Measurements from ENCODE around the gene LSAMP. TPM values are rescaled to one million over a fixed set of nuclear protein-coding genes. Genes with fewer than 3 reads are reported as not detected.

LSAMP gene
- total RNA-seq, 1 experiment from 2014 or later = 0.90 TPM

DNA sequence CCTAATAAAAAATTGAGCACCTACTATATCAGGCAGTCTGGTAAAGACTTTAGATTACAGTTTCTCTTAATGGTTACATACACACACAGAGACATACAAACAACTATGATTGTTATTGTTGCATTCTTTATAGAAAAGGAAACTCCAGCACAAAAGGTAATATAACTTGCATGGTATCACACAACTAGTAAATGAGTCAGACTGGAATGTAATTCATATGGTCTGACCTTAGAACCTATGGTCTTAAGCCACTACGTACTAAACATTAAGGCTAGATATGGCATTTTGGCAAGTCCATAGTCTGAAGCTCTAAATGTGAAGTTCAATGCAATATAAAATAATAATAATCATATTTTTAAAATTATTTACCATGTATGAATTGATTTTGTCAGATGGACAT lies 380.6 kb downstream of the LSAMP start:
- H2BK12ac ChIP-seq (ENCODE audit: insufficient read length, low read depth, low read length) = no peak overlapping the region
- no peaks in the 10 kb centered on the region for H4K20me1 ChIP-seq (ENCODE audit: control insufficient read depth, insufficient read depth, insufficient read length)
- H3K23ac ChIP-seq (ENCODE audit: insufficient read length, low read depth, low read length) = no peak overlapping the region
- no peaks in the 10 kb centered on the region for H3K79me1 ChIP-seq (ENCODE audit: insufficient read depth, low read depth, low read length, poor library complexity, severe bottlenecking)
- no peak overlapping the region for H2AK5ac ChIP-seq (ENCODE audit: insufficient read length, low read length)
- H3T11ph ChIP-seq (ENCODE audit: low read length) = no peak overlapping the region
- H3K4me1 ChIP-seq (ENCODE audit: insufficient read depth, low read length) = no peaks in the 10 kb centered on the region; the same call in 1 of the 2 replicates
- no peaks in the 10 kb centered on the region for H3K79me2 ChIP-seq (ENCODE audit: insufficient read depth, low read length)
- no peak overlapping the region for H3K9ac ChIP-seq (ENCODE audit: extremely low read depth, insufficient read length, low read length)
- Mint-ChIP-seq H3K9me3 (no peaks in the 10 kb centered on the region), H3K4me3 (no peak overlapping the region), H3K4me1 (peaks cover 5 to 6% of the 10 kb centered on the region in 2 experiments), H3K27me3 (ENCODE audit: low read depth) (no peaks in the 10 kb centered on the region), H3K27ac (no peak overlapping the region), H3K36me3 (ENCODE audit: insufficient read depth in 1 of 3, low read depth in 3 of 3) (no peaks in the 10 kb centered on the region)
- no peaks in the 10 kb centered on the region for H3K23me2 ChIP-seq (ENCODE audit: insufficient read length, low read depth, low read length, poor library complexity, severe bottlenecking)
- H3K4ac ChIP-seq (ENCODE audit: low read depth, low read length) = no peak overlapping the region
- no peak overlapping the region for H3K4me2 ChIP-seq (ENCODE audit: insufficient read depth, insufficient read length, low read length)
- H4K91ac ChIP-seq (ENCODE audit: insufficient read length, low read depth, low read length) = no peak overlapping the region
- H3K14ac ChIP-seq (ENCODE audit: insufficient read depth, low read length) = no peak overlapping the region
- WGBS (ENCODE audit: extremely low coverage, insufficient read length, low lambda C conversion rate) = no CpG with 5 or more reads among the region's 1 CpG
- no peak overlapping the region for H2BK15ac ChIP-seq (ENCODE audit: low read depth, low read length)
- H3K27me3 ChIP-seq (ENCODE audit: insufficient read depth, low read length) = no peaks in the 10 kb centered on the region
- H2BK20ac ChIP-seq (ENCODE audit: low read depth, low read length, poor library complexity, severe bottlenecking) = no peak overlapping the region
- DNase-seq = no peak
- H4K8ac ChIP-seq (replicated peaks; ENCODE audit: insufficient read length, low read depth, low read length) = no peak overlapping the region
- H3K18ac ChIP-seq (ENCODE audit: insufficient read length, low read depth, low read length) = no peak overlapping the region
- no peak overlapping the region for H3K27ac ChIP-seq (ENCODE audit: insufficient read length, low read depth, low read length)
- no peak overlapping the region for H2BK5ac ChIP-seq (ENCODE audit: insufficient read length, low read length)
- no peak for TF ChIP-seq CTCF (conservative IDR thresholded peaks at IDR 0.05)
- no peak overlapping the region for H4K5ac ChIP-seq (ENCODE audit: insufficient read length, low read depth, low read length)
- no peak overlapping the region for H2BK120ac ChIP-seq (ENCODE audit: low read depth, low read length, poor library complexity, severe bottlenecking)
- H3K56ac ChIP-seq (ENCODE audit: insufficient read length, low read depth, low read length) = no peak overlapping the region
- no peaks in the 10 kb centered on the region for H3K9me3 ChIP-seq (ENCODE audit: control insufficient read depth, low read depth, low read length)
- no peak overlapping the region for H2AFZ ChIP-seq (ENCODE audit: low read length)
